NCI-H2227 treated with DMSO at 0.1 percent for 48 hours (cell line): ENCODE measurements around the gene RBP4.
"Not testable (repeated sequence)": the region's sequence is repeated elsewhere in the genome, so short reads cannot be mapped to it uniquely, and the experiment has no call there.

Experiments used
- DNase-seq: peaks from one replicate; lab custom pipeline; 2025; lab: John Stamatoyannopoulos, UW

RBP4 gene

DNA sequence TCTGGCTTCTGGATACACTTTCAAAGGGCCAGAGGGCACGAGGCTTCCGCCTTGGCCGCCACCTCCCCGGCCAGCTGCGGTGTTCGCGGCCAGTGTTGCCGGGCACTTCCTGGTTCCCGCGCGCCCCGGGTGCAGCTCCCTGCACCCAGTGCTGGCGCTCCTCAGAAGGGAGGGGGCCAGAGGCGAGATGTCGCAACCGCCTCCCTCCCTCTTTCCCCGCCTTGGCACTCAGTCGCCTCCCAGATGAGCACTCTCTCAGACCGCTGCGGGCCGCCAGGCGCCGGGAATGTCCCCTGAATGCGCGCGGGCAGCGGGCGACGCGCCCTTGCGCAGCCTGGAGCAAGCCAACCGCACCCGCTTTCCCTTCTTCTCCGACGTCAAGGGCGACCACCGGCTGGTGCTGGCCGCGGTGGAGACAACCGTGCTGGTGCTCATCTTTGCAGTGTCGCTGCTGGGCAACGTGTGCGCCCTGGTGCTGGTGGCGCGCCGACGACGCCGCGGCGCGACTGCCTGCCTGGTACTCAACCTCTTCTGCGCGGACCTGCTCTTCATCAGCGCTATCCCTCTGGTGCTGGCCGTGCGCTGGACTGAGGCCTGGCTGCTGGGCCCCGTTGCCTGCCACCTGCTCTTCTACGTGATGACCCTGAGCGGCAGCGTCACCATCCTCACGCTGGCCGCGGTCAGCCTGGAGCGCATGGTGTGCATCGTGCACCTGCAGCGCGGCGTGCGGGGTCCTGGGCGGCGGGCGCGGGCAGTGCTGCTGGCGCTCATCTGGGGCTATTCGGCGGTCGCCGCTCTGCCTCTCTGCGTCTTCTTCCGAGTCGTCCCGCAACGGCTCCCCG, 34.4 kb downstream of the RBP4 start, which contains the start of gene FFAR4:
FFAR4 (plus strand) TSS at position 231 of the 842 bp plus-strand sequence; CDS start at position 287, 56 bp downstream.
- no peak for DNase-seq

DNA sequence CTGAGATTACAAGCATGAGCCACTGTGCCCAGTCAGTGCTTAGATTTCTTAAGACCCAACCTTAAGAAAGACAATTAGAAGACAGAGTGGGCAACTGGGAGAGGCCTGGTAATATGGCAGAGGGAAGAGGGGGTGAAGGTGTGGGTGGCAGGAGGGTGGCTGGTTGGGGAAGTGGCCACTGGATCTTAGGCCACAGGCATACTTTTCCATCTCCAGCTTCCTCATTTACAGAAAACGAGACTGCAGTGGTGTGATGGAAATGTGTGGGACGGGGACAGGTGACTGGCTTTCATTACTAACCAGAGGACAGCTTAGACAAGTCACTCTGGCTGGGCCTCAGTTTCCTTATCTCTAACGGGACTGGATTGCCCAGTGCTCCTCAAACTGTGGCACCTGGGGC, 35.6 kb downstream of the RBP4 start:
- no peak for DNase-seq

DNA sequence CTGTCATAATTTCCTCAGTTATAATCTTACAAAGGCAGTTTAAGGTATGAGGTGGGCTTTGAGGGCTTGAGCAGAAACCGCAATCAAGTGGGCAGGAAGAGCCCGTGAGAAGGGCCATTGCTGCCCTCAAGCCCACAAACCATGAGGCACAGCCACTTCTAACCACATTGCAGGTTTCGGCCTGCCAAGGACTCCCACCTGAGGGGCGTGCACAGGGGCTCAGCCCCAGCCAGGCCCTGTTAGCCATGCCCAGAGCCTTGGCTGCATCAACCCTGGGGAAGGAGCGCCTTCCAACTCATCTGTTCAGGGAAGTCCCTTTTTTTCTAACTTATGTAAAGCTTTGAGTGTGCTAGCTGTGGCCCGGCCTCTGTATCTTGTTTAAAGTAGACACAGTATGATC, 40.5 kb downstream of the RBP4 start:
- no peak for DNase-seq

DNA sequence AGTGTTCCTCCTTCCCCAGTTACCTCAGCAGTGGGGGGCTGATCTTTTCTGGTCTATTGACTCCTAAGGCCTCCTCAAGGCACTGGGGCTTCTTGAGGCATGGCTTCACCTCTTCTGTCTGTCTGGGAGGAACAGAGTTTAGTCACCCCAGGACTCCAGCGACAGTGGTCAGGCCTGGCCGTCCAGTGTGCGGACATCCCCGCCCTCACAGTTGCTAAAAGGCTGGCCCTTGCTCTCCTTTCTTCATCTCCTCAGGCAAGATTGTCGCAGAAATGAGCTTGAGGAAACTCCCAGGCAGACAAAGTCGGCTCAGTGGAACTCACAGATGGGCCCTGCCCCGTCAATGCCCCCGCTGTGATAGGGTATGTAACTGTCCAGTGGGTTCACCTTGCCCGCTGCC, 41.5 kb downstream of the RBP4 start:
- DNase-seq = no peak

DNA sequence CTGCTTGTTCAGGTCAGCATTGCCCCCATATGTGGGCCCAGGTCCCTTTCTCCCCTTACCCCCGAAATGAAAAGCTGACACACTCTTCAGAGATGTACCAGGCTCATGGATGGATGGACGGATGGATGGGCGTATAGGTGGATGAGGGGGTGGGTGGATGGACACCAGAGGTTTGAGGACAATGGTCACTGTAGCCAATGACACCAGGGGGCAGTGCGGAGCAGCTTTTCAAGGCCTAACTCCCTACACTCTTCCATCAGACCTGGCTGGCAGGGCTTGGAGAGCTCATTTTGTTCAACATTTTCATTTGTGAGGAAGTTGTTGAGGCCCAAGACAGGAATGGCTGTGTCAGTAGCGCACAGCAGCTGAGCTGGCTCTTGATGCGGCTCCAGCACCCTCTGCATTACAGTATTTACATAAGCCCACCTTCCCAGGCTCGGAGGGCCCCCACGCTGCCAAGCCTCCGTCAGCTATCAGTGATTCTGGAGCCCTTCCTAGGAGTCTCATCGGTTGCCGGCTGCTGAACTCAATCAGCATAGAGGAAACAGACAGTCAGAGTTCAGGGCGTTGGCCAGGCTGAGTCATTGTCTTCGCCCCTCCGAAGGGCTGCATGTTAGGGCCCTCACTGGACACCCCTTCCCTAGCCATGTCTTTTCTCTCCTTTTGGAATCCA, 46.1 kb downstream of the RBP4 start:
- DNase-seq = peak; percentile 2

DNA sequence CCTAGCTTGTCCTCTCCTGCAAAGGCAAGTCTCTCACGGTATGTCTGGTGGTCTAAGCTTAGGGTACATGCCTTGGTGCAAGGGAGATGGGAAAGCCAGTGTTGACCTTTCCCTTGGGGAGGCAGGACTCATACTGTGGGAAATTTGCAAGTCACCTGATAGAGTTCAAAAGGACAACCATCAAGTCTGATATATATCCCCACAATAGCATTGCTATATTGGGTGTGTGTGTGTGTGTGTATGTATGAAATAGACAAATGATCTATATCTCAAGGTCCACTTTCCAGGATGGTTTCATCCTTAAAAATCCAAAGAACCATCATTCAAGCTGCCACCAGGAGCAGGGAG, 46.7 kb downstream of the RBP4 start:
- DNase-seq = no peak

DNA sequence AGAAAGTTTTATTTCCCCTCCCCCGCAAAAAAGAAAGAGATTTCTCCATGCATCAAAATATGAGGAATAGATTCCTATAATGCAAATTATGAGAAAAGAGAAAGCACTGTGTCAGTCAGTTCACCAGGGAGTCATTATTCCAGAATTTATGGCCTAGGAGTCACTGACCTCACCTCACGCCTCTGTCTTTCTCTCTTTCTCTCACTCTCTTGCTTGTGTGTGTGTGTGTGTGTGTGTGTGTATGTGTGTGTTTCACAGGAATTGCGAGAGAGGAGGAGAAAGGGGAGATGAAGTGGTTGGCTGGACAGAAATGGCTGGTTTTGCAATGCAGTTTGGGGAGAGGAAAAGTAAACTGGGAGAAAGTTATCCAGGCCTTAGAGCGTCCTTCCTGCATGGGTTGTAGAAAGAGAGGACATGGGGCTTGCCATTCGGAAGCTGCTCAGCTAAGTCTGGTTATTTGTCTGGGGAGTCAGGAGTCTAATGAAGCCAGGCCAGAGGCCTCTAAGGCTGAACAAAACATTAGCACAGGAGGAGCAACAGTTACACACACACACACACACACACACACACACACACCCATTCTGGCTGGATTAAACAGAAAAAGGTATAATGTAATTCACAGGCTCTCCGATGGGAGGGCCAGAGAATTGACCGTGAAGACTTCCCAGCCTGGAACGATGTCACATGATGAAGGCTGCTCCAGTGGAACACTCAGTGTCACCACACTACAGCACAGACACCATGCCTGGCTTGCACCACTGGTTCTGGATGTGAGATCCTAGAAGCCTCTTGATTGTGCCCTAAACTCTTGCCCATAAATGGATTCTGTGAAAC, 47.3 kb downstream of the RBP4 start:
- DNase-seq = no peak

DNA sequence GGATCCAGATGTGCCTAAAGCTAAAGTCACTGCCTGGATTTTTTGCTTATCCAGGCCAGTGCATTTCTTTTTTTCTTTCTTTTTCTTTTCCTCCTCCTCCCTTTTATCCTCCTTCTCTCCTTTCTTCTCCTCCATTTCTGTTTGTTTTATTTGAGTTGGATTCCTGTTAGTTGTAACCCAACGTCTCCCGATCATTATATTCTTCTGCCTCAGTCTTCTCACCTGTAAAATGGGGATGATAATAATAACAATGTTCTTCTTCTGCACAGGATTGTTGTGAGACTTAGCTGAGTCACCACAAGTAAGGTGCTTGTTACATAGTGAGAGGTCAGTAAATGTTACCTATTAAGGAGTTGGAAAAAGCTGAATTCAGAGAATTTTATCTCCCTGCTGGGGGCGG, 48.3 kb downstream of the RBP4 start:
- no peak for DNase-seq

DNA sequence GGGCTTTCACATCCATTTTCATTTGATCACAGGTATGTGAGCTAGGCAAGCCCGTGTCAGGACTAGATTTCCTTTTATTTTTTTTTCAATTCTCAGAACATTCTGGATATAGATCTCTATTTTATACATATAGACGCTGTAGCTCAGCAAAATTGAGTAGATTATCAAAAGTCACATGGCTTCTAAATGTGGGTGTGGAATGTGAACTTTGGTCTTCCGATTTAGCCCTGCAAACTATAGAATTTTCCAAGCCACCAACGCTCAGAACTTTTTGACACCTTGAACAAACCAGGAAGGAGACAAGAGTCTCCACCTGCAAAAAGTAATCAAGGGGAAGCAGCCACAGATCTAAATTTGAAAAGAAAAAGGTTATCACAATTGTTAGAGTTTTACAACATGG, 50.4 kb downstream of the RBP4 start:
- no peak for DNase-seq

DNA sequence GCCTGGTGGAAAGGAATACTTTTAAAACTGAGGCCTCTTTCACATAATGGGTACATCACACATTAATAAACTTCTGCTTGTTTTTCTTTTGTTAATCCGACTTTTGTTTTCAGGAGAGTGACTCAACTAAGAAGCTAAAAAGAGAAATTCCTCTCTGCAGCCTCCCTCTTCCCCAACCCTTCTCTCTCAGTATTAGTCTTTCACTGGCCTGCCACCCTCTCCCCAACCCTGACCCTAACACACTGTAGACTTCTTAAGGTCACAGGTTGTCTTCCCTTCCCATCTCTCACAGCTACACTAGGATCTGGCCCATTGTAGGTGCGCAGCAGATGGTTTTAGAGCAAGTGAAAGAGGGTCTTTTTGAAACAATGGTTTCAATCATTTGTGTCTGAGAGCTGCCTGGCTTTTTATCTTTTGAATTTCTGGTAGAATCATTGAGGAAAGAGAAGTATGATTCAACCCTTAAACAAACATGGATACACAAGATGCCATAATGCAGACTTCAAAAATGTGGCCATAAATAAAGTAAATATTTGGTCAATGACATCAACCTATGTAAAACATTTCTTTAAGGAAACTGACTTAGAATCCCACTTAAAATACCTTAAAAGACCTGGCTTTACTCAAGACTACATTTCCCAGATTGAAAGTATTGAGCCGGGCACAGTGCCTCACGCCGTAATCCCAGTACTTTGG, 52.5 kb downstream of the RBP4 start:
- no peak for DNase-seq

DNA sequence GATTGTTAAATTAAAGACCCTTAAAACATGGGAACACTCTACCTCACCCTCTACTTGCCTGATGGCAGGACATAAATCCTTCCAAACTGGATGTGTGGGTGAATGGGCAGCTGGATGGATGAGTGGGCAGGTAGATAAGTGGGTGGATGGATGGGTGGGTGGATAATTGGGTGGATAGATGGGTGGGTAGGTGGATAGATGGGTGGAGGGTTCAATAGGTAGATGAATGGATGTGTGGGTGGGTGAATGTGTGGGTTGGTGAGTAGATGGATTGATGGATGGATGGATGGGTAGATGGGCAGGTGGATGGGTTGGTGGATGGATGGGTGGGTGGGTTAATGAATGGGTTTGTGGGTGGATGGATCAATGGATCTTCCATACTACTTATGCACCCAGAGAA, 53.5 kb downstream of the RBP4 start:
- DNase-seq = no peak

DNA sequence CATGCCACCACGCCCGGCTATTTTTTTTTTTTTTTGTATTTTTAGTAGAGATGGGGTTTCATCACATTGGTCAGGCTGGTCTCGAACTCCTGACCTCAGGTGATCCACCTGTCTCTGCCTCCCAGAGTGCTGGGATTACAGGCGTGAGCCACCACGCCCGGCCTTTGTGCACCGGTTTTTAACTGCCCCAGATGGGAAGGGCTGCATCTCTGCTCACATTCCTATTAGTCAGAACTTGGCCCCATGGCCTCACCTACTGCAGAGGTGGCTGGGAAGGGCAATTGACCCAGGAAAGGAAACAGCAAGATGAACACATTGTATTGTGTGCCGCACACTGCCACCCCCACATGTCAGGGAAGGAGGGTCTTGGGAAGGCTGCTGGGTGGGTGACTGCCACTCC, 54.0 kb downstream of the RBP4 start:
- not testable (repeated sequence) for DNase-seq

DNA sequence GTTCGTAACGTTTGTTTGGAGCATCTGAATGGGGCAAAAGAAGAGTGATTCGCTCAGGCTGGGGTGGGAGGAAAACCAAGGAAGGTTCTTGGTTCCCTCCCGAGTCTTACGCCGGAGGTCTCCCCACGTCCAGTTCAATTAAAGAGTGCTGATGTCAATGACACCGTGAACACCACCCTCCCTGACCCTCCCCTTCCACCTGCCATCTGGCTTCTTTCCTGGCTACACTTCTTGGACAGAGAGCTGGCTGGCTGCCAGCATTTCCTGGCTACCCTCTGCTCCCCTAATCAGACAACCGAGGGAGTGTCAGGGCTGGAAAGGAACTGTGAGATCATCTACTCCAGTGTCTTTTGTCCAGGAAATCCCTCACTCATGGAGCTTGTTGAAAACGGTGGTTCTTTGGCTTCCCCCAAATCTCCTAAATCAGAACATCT, 58.7 kb downstream of the RBP4 start:
- peak; percentile 46 for DNase-seq
